ENCODE results near the gene ZG16B.

ZG16B gene

DNA sequence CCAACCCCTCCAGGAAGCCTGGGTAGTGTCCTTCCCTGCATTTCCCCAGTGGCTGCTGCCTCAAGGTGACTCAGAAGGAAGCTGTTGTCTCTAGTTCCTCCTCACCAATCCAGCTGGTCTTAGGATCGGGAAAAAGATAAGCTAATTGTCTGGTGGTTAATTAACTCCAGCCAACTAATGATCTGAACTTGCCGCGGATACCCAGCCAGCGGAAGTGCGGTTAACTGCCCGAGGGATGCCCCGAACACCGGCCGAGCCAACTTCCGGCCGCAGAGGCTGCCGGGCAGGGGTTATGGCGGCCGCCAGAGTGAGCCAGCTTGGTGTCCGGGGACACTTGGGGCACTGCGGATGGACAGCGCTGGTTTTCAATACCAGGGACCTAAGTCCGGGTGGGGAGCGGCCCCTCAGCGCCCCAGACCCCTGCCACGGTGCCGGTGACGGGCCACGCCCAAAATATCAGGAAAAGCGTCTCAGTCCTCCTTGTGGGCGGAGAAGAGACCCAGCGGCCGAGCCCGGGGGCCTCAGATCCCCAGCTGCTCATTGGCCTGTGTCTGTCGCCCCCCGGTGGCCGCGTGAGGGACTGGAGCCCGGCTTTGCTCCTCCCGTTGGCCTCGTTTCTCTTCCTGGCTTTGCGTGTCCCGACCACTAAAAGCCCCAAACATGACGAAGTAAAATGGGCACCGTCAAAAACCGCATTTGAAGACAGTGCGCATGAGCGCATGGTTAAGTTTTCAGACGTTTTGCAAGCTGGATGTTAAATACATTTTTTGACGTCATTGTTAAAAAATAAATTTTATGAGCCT, 38.1 kb downstream of the ZG16B start:
- Histone ChIP-seq H3K27ac (ENCODE audit: low read depth in 2 of 2, low read length in 2 of 2) (peak overlapping the region; percentile 88 to 94), H3K9ac (ENCODE audit: low read depth in 1 of 2, low read length in 2 of 2) (peak overlapping the region; percentile 70 to 81), H3K4me1 (ENCODE audit: control insufficient read depth in 2 of 2, insufficient read depth in 2 of 2, low read length in 2 of 2) (peaks cover 3 to 4% of the 10 kb centered on the region in 2 donors), H3K27me3 (ENCODE audit: control insufficient read depth in 2 of 2, insufficient read depth in 2 of 2, low read length in 2 of 2) (peaks cover 2 to 4% of the 10 kb centered on the region in 2 donors), H3K9me3 (ENCODE audit: control insufficient read depth in 2 of 2, low read length in 2 of 2) (no peaks in the 10 kb centered on the region), H3K4me3 (ENCODE audit: low read length in 2 of 2) (peak overlapping the region; percentile 80 to 84), H3K36me3 (ENCODE audit: control insufficient read depth in 2 of 2, insufficient read depth in 2 of 2, low read length in 2 of 2) (no peaks in the 10 kb centered on the region)

DNA sequence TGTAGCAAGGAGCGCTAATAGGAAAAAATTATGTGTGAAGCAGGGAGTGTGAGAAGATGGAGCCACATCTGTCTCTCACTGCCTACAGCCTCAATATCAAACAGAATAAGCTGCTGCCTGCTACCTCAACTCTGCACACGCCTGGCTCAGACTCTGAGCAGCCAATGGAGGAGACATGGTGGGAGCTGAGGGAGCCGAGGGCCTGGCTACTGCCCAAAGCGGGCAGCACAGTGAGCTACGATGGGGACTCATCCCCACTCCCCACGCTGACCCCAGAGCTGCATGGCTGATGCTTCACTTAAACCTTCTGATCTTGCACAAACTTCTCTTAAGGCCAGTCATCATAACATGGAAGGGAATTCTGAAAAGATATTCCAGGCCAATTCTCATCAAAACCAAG, 41.8 kb downstream of the ZG16B start:
- H3K4me1 ChIP-seq (ENCODE audit: control insufficient read depth in 2 of 2, insufficient read depth in 2 of 2, low read length in 2 of 2) = peaks cover 5 to 9% of the 10 kb centered on the region in 2 donors
- H3K36me3 ChIP-seq (ENCODE audit: control insufficient read depth in 2 of 2, insufficient read depth in 2 of 2, low read length in 2 of 2) = no peaks in the 10 kb centered on the region
- H3K4me3 ChIP-seq (ENCODE audit: low read length in 2 of 2) = no peak overlapping the region
- no peak overlapping the region for H3K27ac ChIP-seq (ENCODE audit: low read depth in 2 of 2, low read length in 2 of 2)
- H3K9me3 ChIP-seq (ENCODE audit: control insufficient read depth in 2 of 2, low read length in 2 of 2) = no peaks in the 10 kb centered on the region
- H3K9ac ChIP-seq (ENCODE audit: low read depth in 1 of 2, low read length in 2 of 2) = no peak overlapping the region
- H3K27me3 ChIP-seq (ENCODE audit: control insufficient read depth in 2 of 2, insufficient read depth in 2 of 2, low read length in 2 of 2) = no peaks in the 10 kb centered on the region

DNA sequence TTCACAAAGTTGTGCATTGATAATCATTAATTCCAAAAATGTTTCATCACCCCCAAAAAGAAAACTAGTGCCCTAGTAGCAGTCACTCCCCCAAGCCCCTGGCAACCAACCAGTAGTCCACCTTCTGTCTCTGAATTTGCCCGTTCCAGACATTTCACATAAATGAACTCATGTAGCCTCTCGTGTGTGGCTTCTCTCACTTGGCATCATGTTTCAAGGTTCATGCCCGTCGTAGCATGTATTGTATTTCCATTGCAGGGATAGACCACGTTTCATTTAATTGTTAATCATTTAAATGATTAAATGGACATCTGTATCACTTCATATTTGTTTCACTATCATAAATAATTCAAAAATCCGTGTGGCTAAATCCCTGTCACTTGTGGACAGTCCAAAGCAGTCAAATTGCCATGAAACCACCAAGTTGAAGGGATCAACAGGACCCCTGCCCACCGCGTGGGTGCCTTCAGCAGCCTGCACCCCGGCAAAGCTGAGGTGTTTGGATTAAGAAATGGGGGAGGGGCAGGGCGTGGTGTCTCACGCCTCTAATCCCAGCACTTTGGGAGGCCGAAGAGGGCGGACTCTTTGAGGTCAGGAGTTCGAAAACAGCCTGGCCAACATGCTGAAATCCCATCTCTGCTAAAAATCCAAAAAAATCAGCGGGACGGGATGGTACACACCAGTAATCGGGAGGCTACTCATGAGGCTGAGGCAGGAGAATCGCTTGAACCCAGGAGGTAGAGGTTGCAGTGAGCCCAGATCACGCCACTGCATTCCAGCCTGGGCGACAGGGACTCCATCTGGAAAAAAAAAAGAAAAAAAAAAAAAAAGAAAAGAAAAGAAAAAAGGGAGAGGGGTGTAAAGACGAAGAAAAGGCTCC, 44.2 kb downstream of the ZG16B start:
- peak overlapping the region in 1 of 2 donors; percentile 41 for H3K9ac ChIP-seq (ENCODE audit: low read depth in 1 of 2, low read length in 2 of 2)
- no peak overlapping the region for H3K27ac ChIP-seq (ENCODE audit: low read depth in 2 of 2, low read length in 2 of 2)

DNA sequence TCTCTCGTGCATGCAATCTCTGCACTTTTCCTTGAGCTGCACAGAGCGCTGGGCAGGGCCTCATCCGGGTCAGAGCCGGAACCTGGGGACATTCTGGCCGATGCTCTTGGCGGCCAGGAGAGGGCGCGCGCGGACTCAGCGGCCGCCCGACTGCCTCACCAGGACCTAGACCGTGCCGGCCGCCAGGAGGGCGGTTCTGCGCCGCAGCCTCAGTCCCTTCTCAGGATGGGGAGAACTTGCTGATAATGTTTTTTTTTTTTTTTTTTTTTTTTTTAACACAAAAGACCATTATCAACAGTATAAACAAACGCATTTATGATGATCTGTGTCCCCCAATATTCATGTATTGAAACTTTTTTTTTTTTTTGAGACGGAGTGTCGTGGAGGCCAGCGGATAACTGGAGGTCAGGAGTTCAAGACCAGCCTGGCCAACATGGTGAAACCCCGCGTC, 44.8 kb downstream of the ZG16B start:
- H3K9me3 ChIP-seq (ENCODE audit: control insufficient read depth in 2 of 2, low read length in 2 of 2) = no peaks in the 10 kb centered on the region
- no peaks in the 10 kb centered on the region for H3K27me3 ChIP-seq (ENCODE audit: control insufficient read depth in 2 of 2, insufficient read depth in 2 of 2, low read length in 2 of 2)
- H3K4me3 ChIP-seq (ENCODE audit: low read length in 2 of 2) = no peak overlapping the region
- no peaks in the 10 kb centered on the region for H3K36me3 ChIP-seq (ENCODE audit: control insufficient read depth in 2 of 2, insufficient read depth in 2 of 2, low read length in 2 of 2)
- H3K4me1 ChIP-seq (ENCODE audit: control insufficient read depth in 2 of 2, insufficient read depth in 2 of 2, low read length in 2 of 2) = peaks cover 2 to 5% of the 10 kb centered on the region in 2 donors
- no peak overlapping the region for H3K27ac ChIP-seq (ENCODE audit: low read depth in 2 of 2, low read length in 2 of 2)
- no peak overlapping the region for H3K9ac ChIP-seq (ENCODE audit: low read depth in 1 of 2, low read length in 2 of 2)

More for the DNA sequence above, 44.2 kb downstream of the ZG16B start:
- no peaks in the 10 kb centered on the region for H3K9me3 ChIP-seq (ENCODE audit: control insufficient read depth in 2 of 2, low read length in 2 of 2)
- H3K4me3 ChIP-seq (ENCODE audit: low read length in 2 of 2) = no peak overlapping the region
- no peaks in the 10 kb centered on the region for H3K27me3 ChIP-seq (ENCODE audit: control insufficient read depth in 2 of 2, insufficient read depth in 2 of 2, low read length in 2 of 2)
- peaks cover 2 to 5% of the 10 kb centered on the region in 2 donors for H3K4me1 ChIP-seq (ENCODE audit: control insufficient read depth in 2 of 2, insufficient read depth in 2 of 2, low read length in 2 of 2)
- no peaks in the 10 kb centered on the region for H3K36me3 ChIP-seq (ENCODE audit: control insufficient read depth in 2 of 2, insufficient read depth in 2 of 2, low read length in 2 of 2)

DNA sequence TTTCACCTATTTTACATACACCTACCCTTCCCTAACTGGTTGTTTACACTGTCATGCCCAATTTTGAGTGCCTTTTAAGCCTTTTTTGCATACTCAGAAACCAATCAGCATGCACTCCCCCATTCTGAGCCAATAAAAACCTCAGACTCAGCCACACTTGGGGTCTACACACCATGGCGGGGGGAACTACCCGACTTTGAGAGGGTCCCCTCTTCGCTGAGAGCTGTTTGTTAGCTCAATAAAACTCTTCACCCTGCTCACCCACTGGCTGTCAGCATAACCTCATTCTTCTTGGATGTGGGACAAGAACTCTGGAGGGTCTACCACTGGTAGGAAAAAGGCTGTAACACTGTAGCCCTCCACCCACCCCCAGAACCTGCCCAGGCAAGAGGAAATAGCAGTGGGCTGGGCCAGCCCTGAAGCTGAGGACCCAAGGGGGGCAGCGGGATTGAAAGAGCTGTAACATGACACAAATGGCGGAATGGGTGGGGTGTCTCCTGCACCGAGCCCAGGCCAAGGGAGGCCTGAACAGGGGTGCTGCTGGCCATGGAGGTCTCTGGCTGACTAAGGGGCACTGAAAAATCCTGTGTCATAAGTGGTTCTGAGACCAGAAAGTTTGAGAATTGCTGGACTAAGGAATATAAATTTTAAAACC, 49.9 kb downstream of the ZG16B start:
- Histone ChIP-seq H3K4me3 (ENCODE audit: low read length in 2 of 2) (no peak overlapping the region), H3K27me3 (ENCODE audit: control insufficient read depth in 2 of 2, insufficient read depth in 2 of 2, low read length in 2 of 2) (no peaks in the 10 kb centered on the region), H3K9ac (ENCODE audit: low read depth in 1 of 2, low read length in 2 of 2) (no peak overlapping the region), H3K4me1 (ENCODE audit: control insufficient read depth in 2 of 2, insufficient read depth in 2 of 2, low read length in 2 of 2) (peaks cover 7 to 12% of the 10 kb centered on the region in 2 donors), H3K36me3 (ENCODE audit: control insufficient read depth in 2 of 2, insufficient read depth in 2 of 2, low read length in 2 of 2) (no peaks in the 10 kb centered on the region), H3K9me3 (ENCODE audit: control insufficient read depth in 2 of 2, low read length in 2 of 2) (no peaks in the 10 kb centered on the region), H3K27ac (ENCODE audit: low read depth in 2 of 2, low read length in 2 of 2) (no peak overlapping the region)
